ENCODE data around the gene KCNH1.

KCNH1 gene

GRCh38 chr1:211133836-211134669 is at the start of gene KCNH1:
TSS of gene KCNH1 (minus strand) at chr1:211134148. CDS start at chr1:211133945, 203 bp downstream.
- in situ Hi-C loops (cut with HindIII; ENCODE audit: low sequenced_read_pairs), result loop anchor here (25.0 kb wide), 1 partner anchor 722 kb away; no protein-coding TSS in a partner anchor

- in situ Hi-C loops (cut with HindIII; ENCODE audit: low sequenced_read_pairs), result no loop called here
These were observed 48.8 kb upstream of the KCNH1 start for GRCh38 chr1:211182746-211183145.

DNA sequence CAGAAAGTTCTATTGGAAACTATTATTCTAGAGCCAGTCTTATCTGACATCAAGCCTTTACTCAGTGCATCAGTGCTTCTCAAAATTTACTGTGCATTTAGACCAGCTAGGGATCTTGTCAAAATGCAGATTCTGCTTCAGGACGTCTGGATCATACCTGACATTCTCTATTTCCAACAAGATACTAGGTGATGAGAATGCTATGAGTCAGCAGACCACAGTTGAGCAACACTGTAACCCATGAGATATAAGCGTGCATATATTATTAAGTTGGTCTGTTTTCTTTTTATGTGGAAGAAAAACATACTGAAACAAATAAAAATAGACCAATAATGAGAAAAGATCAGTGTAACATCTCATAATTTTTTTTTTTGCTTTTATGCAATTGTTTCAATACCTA is 40.4 kb upstream of the KCNH1 start:
- in situ Hi-C loops (cut with HindIII; ENCODE audit: low sequenced_read_pairs), result no loop called here

- in situ Hi-C loops (cut with HindIII; ENCODE audit: low sequenced_read_pairs), result no loop called here
These were observed 38.7 kb upstream of the KCNH1 start for GRCh38 chr1:211172657-211173056.

DNA sequence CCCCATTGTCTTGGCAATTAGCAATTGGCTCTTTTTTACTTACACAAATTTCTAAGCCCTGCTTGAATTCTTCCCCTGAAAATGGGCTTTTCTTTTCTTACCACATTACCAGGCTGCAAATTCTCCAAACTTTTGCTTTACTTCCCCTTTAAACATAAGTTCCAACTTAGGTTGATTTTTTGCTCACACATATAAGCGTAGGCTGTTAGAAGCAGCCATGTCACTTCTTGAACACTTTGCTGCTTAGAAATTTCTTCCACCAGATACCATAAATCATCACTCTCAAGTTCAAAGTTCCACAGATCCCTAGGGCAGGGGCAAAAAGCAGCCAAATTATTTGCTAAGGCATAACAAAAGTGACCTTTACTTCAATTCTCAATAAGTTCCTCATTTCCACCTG is 35.4 kb upstream of the KCNH1 start:
- in situ Hi-C loops (cut with HindIII; ENCODE audit: low sequenced_read_pairs), result no loop called here

- in situ Hi-C loops (cut with HindIII; ENCODE audit: low sequenced_read_pairs), result no loop called here
These were observed 24.9 kb upstream of the KCNH1 start for GRCh38 chr1:211158866-211159265.

- in situ Hi-C loops (cut with HindIII; ENCODE audit: low sequenced_read_pairs), result no loop called here
These were observed 21.1 kb upstream of the KCNH1 start for GRCh38 chr1:211155040-211155439.

DNA sequence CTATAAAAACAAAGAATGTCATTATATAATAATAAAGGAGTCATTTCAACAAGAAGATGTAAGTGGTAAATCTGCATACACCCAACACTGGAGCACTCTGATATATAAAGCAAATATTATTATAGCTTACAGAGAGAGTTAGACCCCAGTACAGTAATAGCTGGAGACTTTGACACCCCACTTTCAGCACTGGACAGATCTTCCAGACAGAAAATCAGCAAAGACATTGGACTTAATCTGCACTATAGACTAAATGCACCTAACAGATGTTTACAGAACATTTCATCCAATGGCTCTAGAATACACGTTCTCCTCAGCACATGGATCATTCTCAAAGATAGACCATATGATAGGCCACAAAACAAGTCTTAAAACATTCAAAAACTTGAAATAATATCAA is 20.0 kb upstream of the KCNH1 start:
- in situ Hi-C loops (cut with HindIII; ENCODE audit: low sequenced_read_pairs), result no loop called here

DNA sequence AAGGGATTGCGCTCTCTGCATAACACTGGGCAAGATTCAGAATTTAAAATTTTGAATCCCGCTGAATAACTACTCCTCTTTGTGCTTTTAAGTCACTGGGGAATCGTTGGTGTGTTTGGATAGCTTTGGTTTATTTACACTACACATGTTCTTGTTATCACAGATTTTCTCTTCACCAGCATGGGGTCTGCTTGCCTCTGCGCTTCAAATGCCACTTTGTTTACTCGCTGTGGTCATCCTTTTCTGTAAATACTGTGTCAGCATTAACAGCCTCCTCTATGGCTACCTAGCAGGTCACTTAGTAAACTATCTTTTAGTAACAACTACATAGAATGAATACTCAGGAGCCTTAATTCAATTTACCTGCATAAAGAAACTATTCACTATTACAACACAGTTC is 14.4 kb upstream of the KCNH1 start:
- in situ Hi-C loops (cut with HindIII; ENCODE audit: low sequenced_read_pairs), result loop anchor here (25.0 kb wide), 1 partner anchor 736 kb away; no protein-coding TSS in a partner anchor

DNA sequence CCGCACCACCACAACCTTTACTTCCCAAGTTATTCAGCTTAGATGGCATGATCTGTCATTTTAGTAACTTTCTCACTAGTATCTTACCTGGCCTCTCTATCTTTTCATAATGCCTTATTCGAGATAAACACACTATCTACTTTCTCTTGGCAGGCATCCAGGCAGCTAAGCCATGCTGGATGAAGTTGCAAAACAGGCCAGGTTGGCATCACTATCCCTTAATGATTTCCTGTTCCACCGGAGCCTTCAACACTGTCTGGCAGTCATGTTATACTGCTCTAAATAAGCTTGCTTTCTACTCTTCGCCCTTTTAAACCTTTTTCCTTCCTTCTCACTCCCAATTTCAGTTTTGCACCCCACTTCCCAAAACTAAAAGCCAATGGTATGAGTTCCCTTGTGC is 12.0 kb upstream of the KCNH1 start:
- in situ Hi-C loops (cut with HindIII; ENCODE audit: low sequenced_read_pairs), result loop anchor here (25.0 kb wide), 1 partner anchor 734 kb away; no protein-coding TSS in a partner anchor

DNA sequence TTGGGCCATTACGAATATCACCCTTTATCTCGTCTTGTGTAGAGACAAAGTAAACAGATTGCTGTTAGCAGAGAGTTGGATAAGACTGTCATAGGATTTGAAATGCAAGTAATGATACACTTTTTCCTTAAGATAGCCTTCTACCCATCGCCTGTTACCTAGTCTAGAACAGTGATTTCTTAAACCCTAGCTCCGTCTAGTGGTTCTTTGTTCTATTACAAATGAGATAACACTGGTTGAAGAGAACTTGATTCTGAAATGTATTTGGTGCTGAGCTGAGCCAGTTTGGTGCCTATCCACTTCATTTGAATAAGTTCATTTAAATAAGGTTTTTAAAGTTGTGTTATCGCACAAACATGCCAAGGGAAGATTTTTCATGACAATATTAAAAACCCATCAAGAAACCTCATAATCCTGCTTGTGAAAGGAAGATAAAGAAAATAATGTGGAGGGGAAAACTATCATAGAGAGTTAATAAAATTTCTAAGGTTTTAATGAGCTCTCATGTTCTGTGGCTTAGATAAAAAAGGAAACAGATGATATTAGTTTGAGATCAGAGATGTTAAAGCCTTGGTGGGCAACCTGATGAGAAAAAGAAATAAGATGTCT is 1.5 kb upstream of the KCNH1 start:
- in situ Hi-C loops (cut with HindIII; ENCODE audit: low sequenced_read_pairs), result loop anchor here (25.0 kb wide), 1 partner anchor 723 kb away; no protein-coding TSS in a partner anchor

GRCh38 chr1:211133393-211133835 is 534 bp downstream of the KCNH1 start:
- in situ Hi-C loops (cut with HindIII; ENCODE audit: low sequenced_read_pairs), result loop anchor here (25.0 kb wide), 1 partner anchor 721 kb away; no protein-coding TSS in a partner anchor

DNA sequence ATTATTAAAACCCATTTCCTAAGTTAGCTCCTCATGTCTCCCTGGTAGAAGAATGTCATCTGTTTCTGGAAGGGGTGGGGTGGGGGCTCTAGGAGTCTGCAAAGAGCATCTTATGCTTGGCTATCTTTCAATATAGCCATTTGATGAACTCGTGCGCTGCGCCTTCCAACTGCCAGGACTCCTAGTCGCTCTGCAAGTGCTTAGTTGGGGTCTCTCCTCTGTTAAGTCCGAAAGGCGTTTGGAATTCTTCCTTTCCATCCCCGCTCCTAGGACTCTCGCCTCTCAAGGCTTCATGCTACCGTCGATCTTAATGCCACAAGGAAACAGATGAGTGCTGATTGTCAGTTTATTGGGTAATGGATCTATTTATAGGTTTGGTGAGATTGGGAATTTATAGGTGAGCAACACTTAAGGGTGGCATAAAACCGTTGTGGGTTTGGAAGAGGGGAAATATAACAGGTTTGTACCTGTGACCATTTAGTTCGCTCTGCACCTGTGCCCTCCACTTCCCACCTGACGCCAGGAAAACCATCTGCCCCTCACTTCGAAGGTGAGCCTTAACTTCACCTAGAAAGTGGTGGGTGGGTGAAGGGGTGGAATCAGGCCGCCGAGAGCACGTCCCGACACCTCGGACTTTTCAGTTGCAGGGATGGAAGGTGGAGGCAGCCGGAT is 1.1 kb downstream of the KCNH1 start:
- in situ Hi-C loops (cut with HindIII; ENCODE audit: low sequenced_read_pairs), result loop anchor here (25.0 kb wide), 1 partner anchor 721 kb away; no protein-coding TSS in a partner anchor

GRCh38 chr1:211129776-211130175 is 4.2 kb downstream of the KCNH1 start:
- in situ Hi-C loops (cut with HindIII; ENCODE audit: low sequenced_read_pairs), result loop anchor here (25.0 kb wide), 1 partner anchor 717 kb away; no protein-coding TSS in a partner anchor

GRCh38 chr1:211127166-211127565 is 6.8 kb downstream of the KCNH1 start:
- in situ Hi-C loops (cut with HindIII; ENCODE audit: low sequenced_read_pairs), result loop anchor here (25.0 kb wide), 1 partner anchor 715 kb away; no protein-coding TSS in a partner anchor

GRCh38 chr1:211126622-211127021 is 7.3 kb downstream of the KCNH1 start:
- in situ Hi-C loops (cut with HindIII; ENCODE audit: low sequenced_read_pairs), result loop anchor here (25.0 kb wide), 1 partner anchor 714 kb away; no protein-coding TSS in a partner anchor

DNA sequence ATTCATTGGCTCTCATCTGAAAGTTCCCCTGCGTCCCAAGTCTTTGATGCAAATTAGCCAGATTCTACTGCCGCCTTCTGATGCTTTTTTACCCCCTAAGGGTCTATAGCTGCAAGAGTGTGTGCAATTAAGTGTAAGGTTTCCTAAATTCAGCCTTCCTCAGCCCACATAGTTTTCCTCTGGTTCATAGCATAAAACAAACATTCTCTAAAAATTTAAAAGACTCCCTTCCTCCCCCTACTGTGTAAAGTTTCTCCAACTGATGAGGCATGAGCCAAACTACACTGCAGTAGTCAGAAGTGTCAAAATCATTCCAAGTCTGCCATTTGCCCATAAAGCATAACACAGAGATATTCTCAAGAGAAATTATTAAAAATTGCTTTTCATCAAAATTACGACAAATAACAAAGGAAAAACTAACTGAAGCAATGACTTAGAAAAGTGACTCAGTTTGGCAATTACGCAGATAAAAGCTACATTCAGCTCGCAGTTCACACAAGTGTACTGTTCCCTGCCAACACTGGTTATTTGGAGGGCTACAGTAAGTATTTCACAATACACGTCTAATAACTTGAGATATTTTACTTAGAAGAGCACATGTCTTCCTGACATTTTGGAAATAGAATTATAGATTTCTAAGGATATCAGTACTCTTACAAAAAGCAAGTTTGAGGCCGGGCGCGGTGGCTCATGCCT is 15.4 kb downstream of the KCNH1 start:
- in situ Hi-C loops (cut with HindIII; ENCODE audit: low sequenced_read_pairs), result no loop called here

GRCh38 chr1:211114446-211114845 is 19.5 kb downstream of the KCNH1 start:
- in situ Hi-C loops (cut with HindIII; ENCODE audit: low sequenced_read_pairs), result no loop called here

- in situ Hi-C loops (cut with HindIII; ENCODE audit: low sequenced_read_pairs), result no loop called here
These were observed 20.4 kb downstream of the KCNH1 start for GRCh38 chr1:211113566-211113965.

- in situ Hi-C loops (cut with HindIII; ENCODE audit: low sequenced_read_pairs), result no loop called here
These were observed 22.6 kb downstream of the KCNH1 start for GRCh38 chr1:211111351-211111750.
